K562 (cell line): ENCODE data around the gene PARD3. TPM values are rescaled to one million over a fixed set of nuclear protein-coding genes. Genes with fewer than 3 reads are reported as not detected.

Experiments used
- GATAD2B ChIP-seq: fragments of 450-650 bp; IDR thresholded peaks from 2 replicates; pipeline ENCODE4 v1.6.1; 2017; ENCODE audit warnings: mild to moderate bottlenecking, borderline replicate concordance
- NCOA6 ChIP-seq: fragments of 450-650 bp; IDR thresholded peaks from 2 replicates; pipeline ENCODE4 v1.6.1; 2017; ENCODE audit warnings: mild to moderate bottlenecking
- SRSF3 ChIP-seq: fragments of 200-400 bp; formaldehyde crosslinking; IDR thresholded peaks from 2 replicates; pipeline ENCODE4 v1.6.1; 2016; ENCODE audit warnings: mild to moderate bottlenecking, low read length, moderate library complexity; ENCODE audit not compliant: insufficient read depth
- polyA plus RNA-seq, 8 experiments: library from polyadenylated mRNA; depleted of rRNA in 4 of 8; stranded (reverse) in 5 of 8; unstranded in 3 of 8; fragments of >200 nt; fragmentation: Nextera tagmentation in 2 of 8; fragmentation: Illumina TruSeq in 1 of 8; extraction: Ambion mirVana in 2 of 8; extraction: Trizol in 1 of 8; gene quantifications; 2 replicates each; pipeline versions ENCODE4 v1.2.1 to v1.2.3, GENCODE V29; 2011 to 2014; ENCODE audit warnings: inconsistent platforms in 1 of 8, missing spikeins in 1 of 8
- total RNA-seq, 7 experiments: library from RNA; depleted of rRNA in 6 of 7; stranded (reverse); fragments of >200 nt in 6 of 7; fragmentation: Illumina TruSeq in 2 of 7; extraction: Trizol in 2 of 7; gene quantifications; 2 replicates each; pipeline versions ENCODE4 v1.2.1 to v1.2.3, GENCODE V29; 2011 to 2021; ENCODE audit warnings: low replicate concordance in 1 of 7
- TF ChIP-seq, protein P1 (sequence below), 2 experiments: fragments of 450-650 bp; IDR thresholded peaks; 2 replicates each; pipeline ENCODE4 v1.6.1; 2016
- TF ChIP-seq, protein P2 (sequence below): sonication (generic); formaldehyde crosslinking; IDR thresholded peaks from 2 replicates; pipeline ENCODE4 v1.9.0; 2022; ENCODE audit warnings: mild to moderate bottlenecking, missing genetic modification reagents
- TF ChIP-seq, protein P3 (sequence below), 3 experiments: fragments of 200-800 bp in 1 of 3; fragments of 250-450 bp in 1 of 3; fragments of 450-650 bp in 1 of 3; sonication (Bioruptor Pico) in 1 of 3; sonication (Bioruptor generic) in 1 of 3; formaldehyde crosslinking in 1 of 3; IDR thresholded peaks; 2 replicates each; pipeline versions ENCODE4 v1.6.1 to v1.8.0; 2016 to 2022; ENCODE audit warnings: mild to moderate bottlenecking in 2 of 3, missing genetic modification characterization in 2 of 3, missing compliant biosample characterization in 1 of 3, moderate library complexity in 1 of 3
- TF ChIP-seq, protein P4 (sequence below): sonication (generic); formaldehyde crosslinking; IDR thresholded peaks from 2 replicates; pipeline ENCODE4 v1.8.0; 2022; ENCODE audit warnings: missing genetic modification reagents, mild to moderate bottlenecking, borderline replicate concordance

Gene PARD3
- total and polyA plus RNA-seq, 9 of the 15 experiments (the other 6 are each of a cell fraction or from before 2014, with no cell fraction given): 2.7 to 11.7 (median 7.7) TPM

DNA sequence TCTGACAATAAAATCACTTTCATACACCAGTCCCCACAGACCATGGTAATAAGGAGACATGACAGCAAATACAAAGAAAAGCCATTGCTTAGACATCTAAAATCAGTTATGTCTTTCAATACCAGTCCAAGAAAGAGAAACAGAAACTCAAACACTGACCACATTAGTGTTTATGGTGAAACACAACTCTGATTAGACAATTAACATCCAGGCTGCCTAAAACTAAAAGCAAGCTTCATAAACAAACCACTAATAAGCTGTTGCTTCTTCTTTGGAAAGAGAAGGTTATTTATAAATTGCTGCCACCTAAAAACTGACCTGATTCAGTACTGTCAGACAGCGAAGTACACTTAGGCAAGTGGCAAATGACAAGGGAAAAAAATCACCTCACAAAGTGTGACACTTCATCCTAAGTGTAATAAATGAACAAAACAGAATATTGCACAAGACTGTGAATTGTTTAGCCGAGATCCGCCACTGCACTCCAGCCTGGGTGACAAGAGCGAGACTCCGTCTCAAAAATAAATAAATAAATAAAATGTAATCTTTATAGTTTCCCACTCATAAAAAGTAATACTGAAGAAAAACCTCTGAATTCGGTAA, 277.4 kb downstream of the PARD3 start (continued):
- TF ChIP-seq, protein P1, sequence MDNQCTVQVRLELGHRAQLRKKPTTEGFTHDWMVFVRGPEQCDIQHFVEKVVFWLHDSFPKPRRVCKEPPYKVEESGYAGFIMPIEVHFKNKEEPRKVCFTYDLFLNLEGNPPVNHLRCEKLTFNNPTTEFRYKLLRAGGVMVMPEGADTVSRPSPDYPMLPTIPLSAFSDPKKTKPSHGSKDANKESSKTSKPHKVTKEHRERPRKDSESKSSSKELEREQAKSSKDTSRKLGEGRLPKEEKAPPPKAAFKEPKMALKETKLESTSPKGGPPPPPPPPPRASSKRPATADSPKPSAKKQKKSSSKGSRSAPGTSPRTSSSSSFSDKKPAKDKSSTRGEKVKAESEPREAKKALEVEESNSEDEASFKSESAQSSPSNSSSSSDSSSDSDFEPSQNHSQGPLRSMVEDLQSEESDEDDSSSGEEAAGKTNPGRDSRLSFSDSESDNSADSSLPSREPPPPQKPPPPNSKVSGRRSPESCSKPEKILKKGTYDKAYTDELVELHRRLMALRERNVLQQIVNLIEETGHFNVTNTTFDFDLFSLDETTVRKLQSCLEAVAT (IDR thresholded peaks at IDR 0.05): no peak
- no peak for TF ChIP-seq NCOA6
- no peak for TF ChIP-seq SRSF3
- TF ChIP-seq, protein P2, sequence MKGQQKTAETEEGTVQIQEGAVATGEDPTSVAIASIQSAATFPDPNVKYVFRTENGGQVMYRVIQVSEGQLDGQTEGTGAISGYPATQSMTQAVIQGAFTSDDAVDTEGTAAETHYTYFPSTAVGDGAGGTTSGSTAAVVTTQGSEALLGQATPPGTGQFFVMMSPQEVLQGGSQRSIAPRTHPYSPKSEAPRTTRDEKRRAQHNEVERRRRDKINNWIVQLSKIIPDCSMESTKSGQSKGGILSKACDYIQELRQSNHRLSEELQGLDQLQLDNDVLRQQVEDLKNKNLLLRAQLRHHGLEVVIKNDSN (CRISPR knock-in tag): no peak
- TF ChIP-seq, protein P3, sequence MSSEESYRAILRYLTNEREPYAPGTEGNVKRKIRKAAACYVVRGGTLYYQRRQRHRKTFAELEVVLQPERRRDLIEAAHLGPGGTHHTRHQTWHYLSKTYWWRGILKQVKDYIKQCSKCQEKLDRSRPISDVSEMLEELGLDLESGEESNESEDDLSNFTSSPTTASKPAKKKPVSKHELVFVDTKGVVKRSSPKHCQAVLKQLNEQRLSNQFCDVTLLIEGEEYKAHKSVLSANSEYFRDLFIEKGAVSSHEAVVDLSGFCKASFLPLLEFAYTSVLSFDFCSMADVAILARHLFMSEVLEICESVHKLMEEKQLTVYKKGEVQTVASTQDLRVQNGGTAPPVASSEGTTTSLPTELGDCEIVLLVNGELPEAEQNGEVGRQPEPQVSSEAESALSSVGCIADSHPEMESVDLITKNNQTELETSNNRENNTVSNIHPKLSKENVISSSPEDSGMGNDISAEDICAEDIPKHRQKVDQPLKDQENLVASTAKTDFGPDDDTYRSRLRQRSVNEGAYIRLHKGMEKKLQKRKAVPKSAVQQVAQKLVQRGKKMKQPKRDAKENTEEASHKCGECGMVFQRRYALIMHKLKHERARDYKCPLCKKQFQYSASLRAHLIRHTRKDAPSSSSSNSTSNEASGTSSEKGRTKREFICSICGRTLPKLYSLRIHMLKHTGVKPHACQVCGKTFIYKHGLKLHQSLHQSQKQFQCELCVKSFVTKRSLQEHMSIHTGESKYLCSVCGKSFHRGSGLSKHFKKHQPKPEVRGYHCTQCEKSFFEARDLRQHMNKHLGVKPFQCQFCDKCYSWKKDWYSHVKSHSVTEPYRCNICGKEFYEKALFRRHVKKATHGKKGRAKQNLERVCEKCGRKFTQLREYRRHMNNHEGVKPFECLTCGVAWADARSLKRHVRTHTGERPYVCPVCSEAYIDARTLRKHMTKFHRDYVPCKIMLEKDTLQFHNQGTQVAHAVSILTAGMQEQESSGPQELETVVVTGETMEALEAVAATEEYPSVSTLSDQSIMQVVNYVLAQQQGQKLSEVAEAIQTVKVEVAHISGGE (CRISPR knock-in tag; IDR thresholded peaks at IDR 0.05): no peak
- TF ChIP-seq, protein P4, sequence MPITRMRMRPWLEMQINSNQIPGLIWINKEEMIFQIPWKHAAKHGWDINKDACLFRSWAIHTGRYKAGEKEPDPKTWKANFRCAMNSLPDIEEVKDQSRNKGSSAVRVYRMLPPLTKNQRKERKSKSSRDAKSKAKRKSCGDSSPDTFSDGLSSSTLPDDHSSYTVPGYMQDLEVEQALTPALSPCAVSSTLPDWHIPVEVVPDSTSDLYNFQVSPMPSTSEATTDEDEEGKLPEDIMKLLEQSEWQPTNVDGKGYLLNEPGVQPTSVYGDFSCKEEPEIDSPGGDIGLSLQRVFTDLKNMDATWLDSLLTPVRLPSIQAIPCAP (CRISPR knock-in tag): no peak
- no peak for TF ChIP-seq GATAD2B
